NCI-H2081 (cell line): ENCODE data around the gene ADGRL1.
"Not testable (repeated sequence)": the region's sequence is repeated elsewhere in the genome, so short reads cannot be mapped to it uniquely, and the experiment has no call there.

Experiments used
- DNase-seq, 2 experiments: peaks; one replicate each; lab custom pipeline; 2025; lab: John Stamatoyannopoulos, UW

The ADGRL1 gene

GRCh38 chr19:14161305-14161704 is 44.7 kb downstream of the ADGRL1 start:
- no peak for DNase-seq

- DNase-seq: no peak
Measured at GRCh38 chr19:14160017-14160703, 45.8 kb downstream of the ADGRL1 start.

GRCh38 chr19:14159059-14159458 is 46.9 kb downstream of the ADGRL1 start:
- no peak for DNase-seq

- DNase-seq: no peak
Measured at GRCh38 chr19:14158276-14159023, 47.5 kb downstream of the ADGRL1 start.

- DNase-seq: no peak
Measured at GRCh38 chr19:14156971-14157717, 48.8 kb downstream of the ADGRL1 start.

- no peak for DNase-seq
Measured at GRCh38 chr19:14156122-14156521, 49.8 kb downstream of the ADGRL1 start.

- no peak for DNase-seq
Measured at GRCh38 chr19:14155371-14155770, 50.6 kb downstream of the ADGRL1 start.

- no peak for DNase-seq
Measured at GRCh38 chr19:14152713-14153112, 53.3 kb downstream of the ADGRL1 start.

- DNase-seq: no peak
Measured at GRCh38 chr19:14150770-14151661, 55.0 kb downstream of the ADGRL1 start.

- no peak for DNase-seq
Measured at GRCh38 chr19:14150041-14150769, 55.8 kb downstream of the ADGRL1 start.

- DNase-seq: no peak
Measured at GRCh38 chr19:14149509-14149994, 56.4 kb downstream of the ADGRL1 start.

GRCh38 chr19:14148751-14149410 is 57.1 kb downstream of the ADGRL1 start:
- no peak for DNase-seq

- peak in 1 of 2 experiments; percentile 13 for DNase-seq
Measured at GRCh38 chr19:14147797-14148605, 58.0 kb downstream of the ADGRL1 start.

GRCh38 chr19:14146789-14147216 is 59.2 kb downstream of the ADGRL1 start:
- DNase-seq: no peak

GRCh38 chr19:14146169-14146568 is 59.8 kb downstream of the ADGRL1 start:
- not testable (repeated sequence) for DNase-seq

- DNase-seq: no peak
Measured at GRCh38 chr19:14145381-14145780, 60.6 kb downstream of the ADGRL1 start.

- no peak for DNase-seq
Measured at GRCh38 chr19:14142262-14143190, 63.4 kb downstream of the ADGRL1 start.

- no peak for DNase-seq
Measured at GRCh38 chr19:14141041-14141440, 64.9 kb downstream of the ADGRL1 start.
